Common myeloid progenitor, CD34-positive (primary cell): ENCODE data around the gene SCAANT1.
A peak's percentile ranks its signal among the peaks of the same experiment; 100 is the strongest.

Source experiments
- CTCF ChIA-PET: fragments of 350-600 bp; sonication (Branson Sonifier 250); formaldehyde crosslinking; loops from one replicate; lab custom pipeline; 2021; ENCODE audit warnings: antibody characterized with exemption; lab: Charles Lee
- POLR2A ChIA-PET: fragments of 350-600 bp; sonication (Branson Sonifier 250); formaldehyde crosslinking; loops from one replicate; lab custom pipeline; 2021; ENCODE audit warnings: antibody characterized with exemption; lab: Charles Lee
- DNase-seq, 3 donors: peaks; one replicate each; pipeline versions ENCODE4 v3.0.0 to v3.0.0-alpha.2; 2013
- H3K27ac ChIP-seq, 2 experiments: 1 replicate in 1 of 2; 2 replicates in 1 of 2; pipeline ENCODE4 v1.7.0; 2013; ENCODE audit warnings: inconsistent platforms in 2 of 2, low read length in 2 of 2, mild to moderate bottlenecking in 2 of 2, low read depth in 1 of 2, moderate library complexity in 1 of 2; ENCODE audit not compliant: severe bottlenecking in 2 of 2, insufficient read depth in 1 of 2, poor library complexity in 1 of 2
- H3K27me3 ChIP-seq, 5 experiments: replicated peaks in 2 of 5; 1 replicate in 3 of 5; 2 replicates in 2 of 5; pipeline versions ENCODE4 v1.6.1 to v1.7.0; 2013; ENCODE audit warnings: low read length in 4 of 5, mild to moderate bottlenecking in 2 of 5, moderate library complexity in 2 of 5, inconsistent platforms in 1 of 5; ENCODE audit not compliant: insufficient read depth in 5 of 5, control insufficient read depth in 4 of 5
- H3K36me3 ChIP-seq, 4 experiments: 1 replicate in 2 of 4; 2 replicates in 2 of 4; pipeline versions ENCODE4 v1.6.1 to v1.7.0; 2013; ENCODE audit warnings: low read length in 3 of 4, control low read depth in 1 of 4, mild to moderate bottlenecking in 1 of 4; ENCODE audit not compliant: control insufficient read depth in 4 of 4, insufficient read depth in 4 of 4
- H3K4me1 ChIP-seq, 4 experiments: 1 replicate in 3 of 4; 2 replicates in 1 of 4; pipeline versions ENCODE4 v1.6.1 to v1.7.1; 2013; ENCODE audit warnings: low read length in 3 of 4, mild to moderate bottlenecking in 3 of 4, control low read depth in 1 of 4, inconsistent platforms in 1 of 4, moderate library complexity in 1 of 4; ENCODE audit not compliant: control insufficient read depth in 4 of 4, insufficient read depth in 4 of 4; ENCODE audit errors: control extremely low read depth in 1 of 4
- H3K4me3 ChIP-seq, 7 experiments: 1 replicate in 4 of 7; 2 replicates in 3 of 7; pipeline versions ENCODE4 v1.5.1 to v1.7.0; 2013; ENCODE audit warnings: mild to moderate bottlenecking in 7 of 7, low read length in 6 of 7, moderate library complexity in 6 of 7, inconsistent platforms in 2 of 7, low read depth in 2 of 7, control low read depth in 1 of 7; ENCODE audit not compliant: insufficient read depth in 4 of 7, control insufficient read depth in 1 of 7; ENCODE audit errors: extremely low read depth in 1 of 7
- H3K9me3 ChIP-seq, 5 experiments: 1 replicate in 4 of 5; 2 replicates in 1 of 5; pipeline versions ENCODE4 v1.6.1 to v1.7.1; 2013; ENCODE audit warnings: low read length in 4 of 5, mild to moderate bottlenecking in 2 of 5, inconsistent platforms in 1 of 5, low read depth in 1 of 5, moderate library complexity in 1 of 5; ENCODE audit not compliant: control insufficient read depth in 4 of 5, insufficient read depth in 2 of 5; ENCODE audit errors: control extremely low read depth in 1 of 5
- WGBS: methylation state at CpG from one replicate; pipeline ENCODE4 v1.1.5; 2013; ENCODE audit not compliant: insufficient coverage; 5-methylcytosine and 5-hydroxymethylcytosine counted together

SCAANT1 gene

GRCh38 chr3:63867225-63867624 lies 45.0 kb downstream of the SCAANT1 start:
- peaks cover 0 to 6% (median 1%) of the 10 kb centered on the region in 4 experiments for H3K36me3 ChIP-seq
- DNase-seq, result no peak
- no peaks in the 10 kb centered on the region for H3K27me3 ChIP-seq
- no peaks in the 10 kb centered on the region for H3K9me3 ChIP-seq
- no peak overlapping the region for H3K27ac ChIP-seq
- CTCF ChIA-PET, result no interaction called here
- peaks cover 3 to 19% (median 12%) of the 10 kb centered on the region in 4 experiments for H3K4me1 ChIP-seq
- POLR2A ChIA-PET, result no interaction called here
- WGBS, result 100% methylated on average over 1 of the region's 1 CpG
- H3K4me3 ChIP-seq, result no peak overlapping the region

DNA sequence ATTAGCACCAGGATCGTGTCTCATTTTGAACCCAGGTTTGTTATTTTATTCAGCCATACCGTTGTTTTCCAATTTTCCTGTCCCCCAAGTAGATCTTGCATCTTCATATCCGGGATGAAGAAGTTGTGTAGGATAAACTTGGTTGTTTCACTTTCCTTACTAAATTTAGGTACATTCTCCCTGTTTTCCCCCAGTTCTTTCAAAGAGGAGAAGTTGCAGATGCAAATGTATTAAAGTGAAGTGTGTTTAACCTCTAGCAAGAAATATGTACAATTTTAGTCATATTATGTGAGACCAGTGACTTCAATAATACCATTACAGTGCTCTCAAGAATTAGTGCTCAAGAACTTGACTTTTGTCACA lies 47.2 kb downstream of the SCAANT1 start:
- POLR2A ChIA-PET, result no interaction called here
- Histone ChIP-seq H3K4me1 (peaks cover 3 to 25% (median 17%) of the 10 kb centered on the region in 4 experiments), H3K27ac (peak overlapping the region; percentile 62 to 82), H3K27me3 (no peaks in the 10 kb centered on the region), H3K36me3 (peaks cover 0 to 5% (median 1%) of the 10 kb centered on the region in 4 experiments), H3K4me3 (peak overlapping the region; percentile 79 to 95 (median 82)), H3K9me3 (no peaks in the 10 kb centered on the region)
- CTCF ChIA-PET, result interaction anchor here (1.0 kb wide), 1 partner anchor 10 kb away, joined by 3 read pairs; no protein-coding TSS in a partner anchor
- DNase-seq, result no peak
- 0% methylated on average over 1 of the region's 3 CpGs for WGBS

- Histone ChIP-seq H3K9me3 (no peaks in the 10 kb centered on the region), H3K27me3 (no peaks in the 10 kb centered on the region), H3K4me1 (peaks cover 3 to 25% (median 17%) of the 10 kb centered on the region in 4 experiments), H3K27ac (peak overlapping the region; percentile 62 to 82), H3K4me3 (peak overlapping the region; percentile 79 to 95 (median 82)), H3K36me3 (peaks cover 0 to 5% (median 1%) of the 10 kb centered on the region in 4 experiments)
- POLR2A ChIA-PET, result interaction anchor here (1.0 kb wide), 1 partner anchor 47 kb away, joined by 3 read pairs; the partner anchor contains the start of gene SCAANT1
- peak; percentile 30 to 81 (median 77) for DNase-seq
- CTCF ChIA-PET, result interaction anchor here (1.0 kb wide), 1 partner anchor 10 kb away, joined by 3 read pairs; no protein-coding TSS in a partner anchor
- 0% methylated on average over 39 of the region's 93 CpGs for WGBS
Observed at GRCh38 chr3:63864008-63864964, 47.9 kb downstream of the SCAANT1 start.

- ChIA-PET POLR2A (interaction anchor here (0.6 to 1.0 kb wide), 2 partner anchors 48 to 130 kb away, joined by 3 read pairs; partner anchors contain the start of gene SCAANT1), CTCF (no interaction called here)
- Histone ChIP-seq H3K27me3 (no peaks in the 10 kb centered on the region), H3K4me3 (peak within 1 kb of the TSS; percentile 81 to 95 (median 85)), H3K36me3 (peaks cover 0 to 5% (median 1%) of the 10 kb centered on the region in 4 experiments), H3K27ac (peak within 1 kb of the TSS; percentile 81 to 93), H3K4me1 (peaks cover 3 to 25% (median 18%) of the 10 kb centered on the region in 4 experiments), H3K9me3 (no peaks in the 10 kb centered on the region)
- peak; percentile 53 to 83 (median 70) for DNase-seq
- WGBS, result under 1% methylated on average over 76 of the region's 98 CpGs
Observed at GRCh38 chr3:63863150-63864007, 48.8 kb downstream of the SCAANT1 start, which contains the start of the genes ATXN7 and THOC7. ATXN7 (plus strand) TSS chr3:63863867; CDS start chr3:63912599, 48,732 bp downstream. THOC7 (minus strand) TSS chr3:63863805; CDS start chr3:63863790, 15 bp downstream.

DNA sequence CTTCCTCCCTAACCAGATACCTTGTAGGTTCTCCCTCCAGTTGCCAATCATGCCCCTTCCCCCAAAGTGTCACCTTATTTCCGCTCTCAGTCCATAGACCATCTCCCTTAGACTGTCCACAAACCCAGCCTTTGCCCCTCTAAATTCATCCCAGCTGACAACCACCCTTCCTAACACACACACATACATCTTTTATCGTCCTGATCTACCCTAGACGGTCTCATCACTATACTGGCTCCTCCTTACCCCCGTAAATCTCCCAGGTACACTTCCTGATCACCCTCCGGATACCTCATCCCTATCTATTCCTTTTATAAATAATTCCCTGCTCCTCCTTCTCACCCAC lies 49.4 kb downstream of the SCAANT1 start:
- CTCF ChIA-PET, result no interaction called here
- H3K27me3 ChIP-seq, result no peaks in the 10 kb centered on the region
- peaks cover 0 to 5% (median 1%) of the 10 kb centered on the region in 4 experiments for H3K36me3 ChIP-seq
- peak overlapping the region; percentile 81 to 93 for H3K27ac ChIP-seq
- no peak for DNase-seq
- peak overlapping the region; percentile 76 to 95 (median 83) for H3K4me3 ChIP-seq
- WGBS, result 29% methylated on average over 5 of the region's 5 CpGs
- POLR2A ChIA-PET, result no interaction called here
- H3K9me3 ChIP-seq, result no peaks in the 10 kb centered on the region
- H3K4me1 ChIP-seq, result peaks cover 3 to 25% (median 18%) of the 10 kb centered on the region in 4 experiments
